A549 (cell line): ENCODE results near the gene SYT6.

Source experiments
- GATA3 ChIP-seq: IDR thresholded peaks from 2 replicates; pipeline ENCODE4 v1.6.1; 2012; ENCODE audit warnings: borderline replicate concordance
- HDAC2 ChIP-seq: fragments of 200-600 bp; sonication (generic); IDR thresholded peaks from 2 replicates; pipeline ENCODE4 v1.6.1; 2016
- NR3C1 ChIP-seq: fragments of >200 bp; sonication (Bioruptor Twin); formaldehyde crosslinking; IDR thresholded peaks from 3 replicates; pipeline ENCODE4 v1.6.1; 2017
- POLR2A ChIP-seq: IDR thresholded peaks from 2 replicates; pipeline ENCODE4 v1.6.1; 2012; ENCODE audit warnings: mild to moderate bottlenecking, low read length
- TF ChIP-seq, protein P1 (sequence below): fragments of >200 bp; sonication (Bioruptor Twin); formaldehyde crosslinking; IDR thresholded peaks from 3 replicates; pipeline ENCODE4 v1.5.1; 2016
- TF ChIP-seq, protein P2 (sequence below): fragments of 150-350 bp; IDR thresholded peaks from 2 replicates; pipeline ENCODE4 v1.6.1; 2014; ENCODE audit warnings: low read depth, mild to moderate bottlenecking, low read length

GRCh38 chr1:114177282-114177681, 23.6 kb upstream of the SYT6 start:
- no peak for TF ChIP-seq POLR2A
- no peak for TF ChIP-seq NR3C1
- TF ChIP-seq, protein P1, sequence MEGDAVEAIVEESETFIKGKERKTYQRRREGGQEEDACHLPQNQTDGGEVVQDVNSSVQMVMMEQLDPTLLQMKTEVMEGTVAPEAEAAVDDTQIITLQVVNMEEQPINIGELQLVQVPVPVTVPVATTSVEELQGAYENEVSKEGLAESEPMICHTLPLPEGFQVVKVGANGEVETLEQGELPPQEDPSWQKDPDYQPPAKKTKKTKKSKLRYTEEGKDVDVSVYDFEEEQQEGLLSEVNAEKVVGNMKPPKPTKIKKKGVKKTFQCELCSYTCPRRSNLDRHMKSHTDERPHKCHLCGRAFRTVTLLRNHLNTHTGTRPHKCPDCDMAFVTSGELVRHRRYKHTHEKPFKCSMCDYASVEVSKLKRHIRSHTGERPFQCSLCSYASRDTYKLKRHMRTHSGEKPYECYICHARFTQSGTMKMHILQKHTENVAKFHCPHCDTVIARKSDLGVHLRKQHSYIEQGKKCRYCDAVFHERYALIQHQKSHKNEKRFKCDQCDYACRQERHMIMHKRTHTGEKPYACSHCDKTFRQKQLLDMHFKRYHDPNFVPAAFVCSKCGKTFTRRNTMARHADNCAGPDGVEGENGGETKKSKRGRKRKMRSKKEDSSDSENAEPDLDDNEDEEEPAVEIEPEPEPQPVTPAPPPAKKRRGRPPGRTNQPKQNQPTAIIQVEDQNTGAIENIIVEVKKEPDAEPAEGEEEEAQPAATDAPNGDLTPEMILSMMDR = no peak
- no peak for TF ChIP-seq HDAC2
- TF ChIP-seq, protein P2, sequence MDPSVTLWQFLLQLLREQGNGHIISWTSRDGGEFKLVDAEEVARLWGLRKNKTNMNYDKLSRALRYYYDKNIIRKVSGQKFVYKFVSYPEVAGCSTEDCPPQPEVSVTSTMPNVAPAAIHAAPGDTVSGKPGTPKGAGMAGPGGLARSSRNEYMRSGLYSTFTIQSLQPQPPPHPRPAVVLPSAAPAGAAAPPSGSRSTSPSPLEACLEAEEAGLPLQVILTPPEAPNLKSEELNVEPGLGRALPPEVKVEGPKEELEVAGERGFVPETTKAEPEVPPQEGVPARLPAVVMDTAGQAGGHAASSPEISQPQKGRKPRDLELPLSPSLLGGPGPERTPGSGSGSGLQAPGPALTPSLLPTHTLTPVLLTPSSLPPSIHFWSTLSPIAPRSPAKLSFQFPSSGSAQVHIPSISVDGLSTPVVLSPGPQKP = no peak
- TF ChIP-seq GATA3 = no peak
